WTC11 (cell line): ENCODE measurements around the gene UTY. TPM values are rescaled to one million over a fixed set of nuclear protein-coding genes. Genes with fewer than 3 reads are reported as not detected.

ENCODE experiments used
- ATAC-seq: fragments of 200-7000 bp; cut with Tn5 transposase; 2 replicates; pipeline ENCODE4 v1.10.0; 2021; ENCODE audit warnings: mild to moderate bottlenecking, moderate library complexity
- CTCF ChIA-PET: fragments of 300-600 bp; sonication (Branson Sonifier 250); formaldehyde crosslinking; loops from one replicate; lab custom pipeline; 2021; ENCODE audit warnings: antibody characterized with exemption; lab: Charles Lee
- POLR2A ChIA-PET: fragments of 350-600 bp; sonication (Branson Sonifier 250); formaldehyde crosslinking; loops from one replicate; lab custom pipeline; 2021; ENCODE audit warnings: antibody characterized with exemption; lab: Charles Lee
- DNase-seq: peaks from one replicate; pipeline ENCODE4 v3.0.0; 2021; ENCODE audit warnings: low spot score
- H3K27ac Mint-ChIP-seq: 2 replicates; pipeline ENCODE4 v1.8.0; 2021; ENCODE audit warnings: mixed read lengths
- H3K27me3 Mint-ChIP-seq: 2 replicates; pipeline ENCODE4 v1.8.0; 2021; ENCODE audit warnings: low read depth, mild to moderate bottlenecking, moderate library complexity, mixed read lengths
- H3K36me3 Mint-ChIP-seq: 2 replicates; pipeline ENCODE4 v1.8.0; 2021; ENCODE audit warnings: mixed read lengths
- H3K4me1 Mint-ChIP-seq: 2 replicates; pipeline ENCODE4 v1.8.0; 2022; ENCODE audit warnings: mixed read lengths
- H3K4me3 Mint-ChIP-seq: 2 replicates; pipeline ENCODE4 v1.8.0; 2021; ENCODE audit warnings: mild to moderate bottlenecking, moderate library complexity, mixed read lengths
- H3K9me3 Mint-ChIP-seq: 2 replicates; pipeline ENCODE4 v1.8.0; 2021; ENCODE audit warnings: mixed read lengths
- AFF4 ChIP-seq: sonication (generic); formaldehyde crosslinking; IDR thresholded peaks from 2 replicates; pipeline ENCODE4 v1.8.1; 2023; ENCODE audit warnings: mild to moderate bottlenecking, missing genetic modification reagents, borderline replicate concordance
- ATF2 ChIP-seq: sonication (generic); formaldehyde crosslinking; IDR thresholded peaks from 2 replicates; pipeline ENCODE4 v1.8.1; 2022; ENCODE audit warnings: low read depth, missing genetic modification reagents, borderline replicate concordance
- ATF3 ChIP-seq: sonication (generic); formaldehyde crosslinking; conservative IDR thresholded peaks from 2 replicates; pipeline ENCODE4 v1.8.1; 2022; ENCODE audit warnings: mild to moderate bottlenecking, missing genetic modification reagents
- CTCF ChIP-seq: fragments of 200-600 bp; IDR thresholded peaks from 2 replicates; pipeline ENCODE4 v1.8.0; 2022; ENCODE audit warnings: antibody characterized with exemption
- EMX1 ChIP-seq: fragments of 250-450 bp; sonication (Bioruptor Pico); IDR thresholded peaks from 2 replicates; pipeline ENCODE4 v1.8.0; 2021; ENCODE audit warnings: mild to moderate bottlenecking
- ESRRA ChIP-seq: sonication (generic); formaldehyde crosslinking; IDR thresholded peaks from 2 replicates; pipeline ENCODE4 v1.8.1; 2022; ENCODE audit warnings: mild to moderate bottlenecking, missing genetic modification reagents, borderline replicate concordance
- FOXK1 ChIP-seq: sonication (generic); formaldehyde crosslinking; IDR thresholded peaks from 2 replicates; pipeline ENCODE4 v1.8.0; 2022; ENCODE audit warnings: mild to moderate bottlenecking, moderate library complexity, missing genetic modification reagents
- FOXP1 ChIP-seq: sonication (generic); formaldehyde crosslinking; IDR thresholded peaks from 2 replicates; pipeline ENCODE4 v1.8.0; 2022; ENCODE audit warnings: missing genetic modification reagents, mild to moderate bottlenecking, moderate library complexity, borderline replicate concordance
- MLX ChIP-seq: sonication (generic); formaldehyde crosslinking; IDR thresholded peaks from 2 replicates; pipeline ENCODE4 v1.8.1; 2023; ENCODE audit warnings: mild to moderate bottlenecking, missing genetic modification reagents, moderate library complexity
- MYBL2 ChIP-seq: sonication (generic); formaldehyde crosslinking; IDR thresholded peaks from 2 replicates; pipeline ENCODE4 v1.8.1; 2023; ENCODE audit warnings: mild to moderate bottlenecking, moderate library complexity, missing genetic modification reagents
- NFE2L1 ChIP-seq: sonication (generic); formaldehyde crosslinking; IDR thresholded peaks from 2 replicates; pipeline ENCODE4 v1.8.1; 2023; ENCODE audit warnings: missing genetic modification reagents
- NFYB ChIP-seq: sonication (generic); formaldehyde crosslinking; conservative IDR thresholded peaks from 2 replicates; pipeline ENCODE4 v1.8.0; 2022; ENCODE audit warnings: low read depth, missing genetic modification reagents
- NR1H2 ChIP-seq: sonication (generic); formaldehyde crosslinking; IDR thresholded peaks from 2 replicates; pipeline ENCODE4 v1.9.0; 2021; ENCODE audit warnings: mild to moderate bottlenecking, moderate library complexity, missing genetic modification reagents
- PRDM15 ChIP-seq: sonication (generic); formaldehyde crosslinking; IDR thresholded peaks from 2 replicates; pipeline ENCODE4 v1.8.0; 2022; ENCODE audit warnings: missing genetic modification reagents
- SMAD3 ChIP-seq: sonication (generic); formaldehyde crosslinking; IDR thresholded peaks from 2 replicates; pipeline ENCODE4 v1.8.0; 2022; ENCODE audit warnings: missing genetic modification reagents, mild to moderate bottlenecking, borderline replicate concordance
- SP1 ChIP-seq: sonication (generic); formaldehyde crosslinking; conservative IDR thresholded peaks from 2 replicates; pipeline ENCODE4 v1.8.1; 2022; ENCODE audit warnings: missing genetic modification reagents
- TP53 ChIP-seq: sonication (generic); formaldehyde crosslinking; IDR thresholded peaks from 2 replicates; pipeline ENCODE4 v1.8.1; 2023; ENCODE audit warnings: mild to moderate bottlenecking, missing genetic modification reagents
- USF1 ChIP-seq: sonication (generic); formaldehyde crosslinking; IDR thresholded peaks from 2 replicates; pipeline ENCODE4 v1.8.0; 2022; ENCODE audit warnings: mild to moderate bottlenecking, missing genetic modification reagents
- ZNF232 ChIP-seq: sonication (generic); formaldehyde crosslinking; IDR thresholded peaks from 2 replicates; pipeline ENCODE4 v1.8.0; 2022; ENCODE audit warnings: mild to moderate bottlenecking, missing genetic modification reagents
- ZNF317 ChIP-seq: sonication (generic); formaldehyde crosslinking; IDR thresholded peaks from 2 replicates; pipeline ENCODE4 v1.8.1; 2023; ENCODE audit warnings: low read depth, mild to moderate bottlenecking, moderate library complexity, missing genetic modification reagents, borderline replicate concordance
- total RNA-seq: library from RNA; stranded (reverse); gene quantifications from 3 replicates; pipeline ENCODE4 v1.2.3, GENCODE V29; 2021

Gene UTY
- total RNA-seq, 1 experiment from 2014 or later: 23.3 TPM

- TF ChIP-seq FOXP1: no peak
- no peak for TF ChIP-seq MLX (CRISPR knock-in tag)
- no peak for TF ChIP-seq USF1 (CRISPR knock-in tag)
- no peak for TF ChIP-seq TP53
- no peak for TF ChIP-seq PRDM15 (CRISPR knock-in tag)
- TF ChIP-seq NFE2L1 (CRISPR knock-in tag): no peak
- no peak for TF ChIP-seq FOXK1
- no peak for TF ChIP-seq EMX1 (CRISPR knock-in tag)
- no peak for TF ChIP-seq NFYB
- TF ChIP-seq NR1H2 (CRISPR knock-in tag): no peak
- TF ChIP-seq MYBL2 (CRISPR knock-in tag): no peak
- no peak for TF ChIP-seq SMAD3 (CRISPR knock-in tag)
- TF ChIP-seq ATF2 (CRISPR knock-in tag): no peak
- TF ChIP-seq CTCF: no peak
- TF ChIP-seq ZNF317 (CRISPR knock-in tag): no peak
- TF ChIP-seq ESRRA: no peak
- TF ChIP-seq, all 79 proteins: peak for 0
- POLR2A ChIA-PET: interaction anchor here (0.6 kb wide), 1 partner anchor 10 kb away, joined by 4 read pairs; no protein-coding TSS in a partner anchor
- Mint-ChIP-seq H3K27me3 (no peaks in the 10 kb centered on the region), H3K4me3 (no peak overlapping the region), H3K27ac (no peak overlapping the region), H3K9me3 (no peaks in the 10 kb centered on the region), H3K4me1 (no peaks in the 10 kb centered on the region), H3K36me3 (no peaks in the 10 kb centered on the region)
- CTCF ChIA-PET: no interaction called here
- ATAC-seq (no peak), DNase-seq (no peak)
Observed at GRCh38 chrY:13492408-13492807, 12.6 kb upstream of the UTY start.

GRCh38 chrY:13488738-13489137 is 8.9 kb upstream of the UTY start:
- no peak overlapping the region for H3K27ac Mint-ChIP-seq
- no peaks in the 10 kb centered on the region for H3K36me3 Mint-ChIP-seq
- no peaks in the 10 kb centered on the region for H3K9me3 Mint-ChIP-seq
- ATAC-seq: no peak
- POLR2A ChIA-PET: no interaction called here
- no peak overlapping the region for H3K4me3 Mint-ChIP-seq
- H3K4me1 Mint-ChIP-seq: no peaks in the 10 kb centered on the region
- no peak for DNase-seq
- CTCF ChIA-PET: no interaction called here
- no peaks in the 10 kb centered on the region for H3K27me3 Mint-ChIP-seq
- TF ChIP-seq SP1 (no peak), USF1 (CRISPR knock-in tag) (no peak), ZNF232 (no peak), AFF4 (CRISPR knock-in tag) (no peak), ATF3 (CRISPR knock-in tag) (no peak)
